Measurements from ENCODE around the gene FCGR1A.
"Not testable (repeated sequence)": the region's sequence is repeated elsewhere in the genome, so short reads cannot be mapped to it uniquely, and the experiment has no call there.

DNA sequence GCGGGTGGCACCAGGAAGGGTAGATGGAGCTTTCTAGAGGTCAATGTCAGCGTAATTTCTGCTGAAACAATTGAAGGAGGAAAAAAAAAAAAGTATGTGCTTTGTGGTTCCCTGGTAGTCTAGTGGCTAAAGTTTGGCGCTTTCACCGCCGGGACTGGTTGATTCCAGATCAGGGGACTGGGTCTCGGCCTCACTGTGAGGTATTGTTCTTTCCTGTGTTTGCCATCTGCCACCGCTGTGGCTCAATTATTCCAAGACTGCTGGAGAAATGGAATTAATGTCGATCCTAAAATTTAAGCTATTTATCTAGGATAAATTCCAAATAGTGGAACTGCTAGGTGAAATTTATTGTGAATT lies 34.4 kb upstream of the FCGR1A start:
- TF ChIP-seq, protein P1, sequence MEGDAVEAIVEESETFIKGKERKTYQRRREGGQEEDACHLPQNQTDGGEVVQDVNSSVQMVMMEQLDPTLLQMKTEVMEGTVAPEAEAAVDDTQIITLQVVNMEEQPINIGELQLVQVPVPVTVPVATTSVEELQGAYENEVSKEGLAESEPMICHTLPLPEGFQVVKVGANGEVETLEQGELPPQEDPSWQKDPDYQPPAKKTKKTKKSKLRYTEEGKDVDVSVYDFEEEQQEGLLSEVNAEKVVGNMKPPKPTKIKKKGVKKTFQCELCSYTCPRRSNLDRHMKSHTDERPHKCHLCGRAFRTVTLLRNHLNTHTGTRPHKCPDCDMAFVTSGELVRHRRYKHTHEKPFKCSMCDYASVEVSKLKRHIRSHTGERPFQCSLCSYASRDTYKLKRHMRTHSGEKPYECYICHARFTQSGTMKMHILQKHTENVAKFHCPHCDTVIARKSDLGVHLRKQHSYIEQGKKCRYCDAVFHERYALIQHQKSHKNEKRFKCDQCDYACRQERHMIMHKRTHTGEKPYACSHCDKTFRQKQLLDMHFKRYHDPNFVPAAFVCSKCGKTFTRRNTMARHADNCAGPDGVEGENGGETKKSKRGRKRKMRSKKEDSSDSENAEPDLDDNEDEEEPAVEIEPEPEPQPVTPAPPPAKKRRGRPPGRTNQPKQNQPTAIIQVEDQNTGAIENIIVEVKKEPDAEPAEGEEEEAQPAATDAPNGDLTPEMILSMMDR (IDR thresholded peaks at IDR 0.05), result not testable (repeated sequence)
- TF ChIP-seq POLR2A (IDR thresholded peaks at IDR 0.05), result not testable (repeated sequence)
